ENCODE data around the gene ARHGAP42. TPM values are rescaled to one million over a fixed set of nuclear protein-coding genes. Genes with fewer than 3 reads are reported as not detected.

Gene ARHGAP42, protein sequence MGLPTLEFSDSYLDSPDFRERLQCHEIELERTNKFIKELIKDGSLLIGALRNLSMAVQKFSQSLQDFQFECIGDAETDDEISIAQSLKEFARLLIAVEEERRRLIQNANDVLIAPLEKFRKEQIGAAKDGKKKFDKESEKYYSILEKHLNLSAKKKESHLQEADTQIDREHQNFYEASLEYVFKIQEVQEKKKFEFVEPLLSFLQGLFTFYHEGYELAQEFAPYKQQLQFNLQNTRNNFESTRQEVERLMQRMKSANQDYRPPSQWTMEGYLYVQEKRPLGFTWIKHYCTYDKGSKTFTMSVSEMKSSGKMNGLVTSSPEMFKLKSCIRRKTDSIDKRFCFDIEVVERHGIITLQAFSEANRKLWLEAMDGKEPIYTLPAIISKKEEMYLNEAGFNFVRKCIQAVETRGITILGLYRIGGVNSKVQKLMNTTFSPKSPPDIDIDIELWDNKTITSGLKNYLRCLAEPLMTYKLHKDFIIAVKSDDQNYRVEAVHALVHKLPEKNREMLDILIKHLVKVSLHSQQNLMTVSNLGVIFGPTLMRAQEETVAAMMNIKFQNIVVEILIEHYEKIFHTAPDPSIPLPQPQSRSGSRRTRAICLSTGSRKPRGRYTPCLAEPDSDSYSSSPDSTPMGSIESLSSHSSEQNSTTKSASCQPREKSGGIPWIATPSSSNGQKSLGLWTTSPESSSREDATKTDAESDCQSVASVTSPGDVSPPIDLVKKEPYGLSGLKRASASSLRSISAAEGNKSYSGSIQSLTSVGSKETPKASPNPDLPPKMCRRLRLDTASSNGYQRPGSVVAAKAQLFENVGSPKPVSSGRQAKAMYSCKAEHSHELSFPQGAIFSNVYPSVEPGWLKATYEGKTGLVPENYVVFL
- total RNA-seq: 2.4 and 5.0 TPM in 2 replicates

GRCh38 chr11:100687054-100687629, at the start of gene ARHGAP42:
Gene ARHGAP42, plus strand, starts transcription at chr11:100687288. Its CDS starts 391 bp downstream, at chr11:100687679.

